Measurements from ENCODE around the gene CSRP1.

- no peak for TF ChIP-seq CTCF (IDR thresholded peaks at IDR 0.05 in 4 of 5, conservative IDR thresholded peaks at IDR 0.05 in 1 of 5)
- no peak for TF ChIP-seq POLR2A (IDR thresholded peaks at IDR 0.05)
Measured at GRCh38 chr1:201479201-201479730, 27.7 kb downstream of the CSRP1 start.

All from gastrocnemius medialis (tissue), 4 donors.